IMR-90 (cell line): ENCODE measurements around the gene WNT7B. TPM values are rescaled to one million over a fixed set of nuclear protein-coding genes. Genes with fewer than 3 reads are reported as not detected.

ENCODE experiments used
- ATAC-seq: fragments of 200-7000 bp; cut with Tn5 transposase; 2 replicates; pipeline ENCODE4 v1.9.1; 2020; ENCODE audit warnings: low read depth, mild to moderate bottlenecking, moderate library complexity
- BruUV-seq: library from RNA; stranded (reverse); fragments of 400-500 nt; replicated peaks from 2 replicates; lab custom pipeline; 2021; lab: Mats Ljungman, UMichigan
- CTCF ChIA-PET: fragments of 300-600 bp; formaldehyde crosslinking; extraction: SDS; loops from one replicate; lab custom pipeline; 2021; ENCODE audit warnings: antibody characterized with exemption; lab: Yijun Ruan, JAX
- POLR2A ChIA-PET: fragments of 300-600 bp; sonication (Branson Sonifier 250); formaldehyde crosslinking; loops from one replicate; lab custom pipeline; 2022; ENCODE audit warnings: antibody characterized with exemption; ENCODE audit not compliant: unreplicated experiment; lab: Charles Lee
- DNase-seq: peaks from one replicate; pipeline ENCODE4 v3.0.0; 2013
- H2AFZ ChIP-seq: replicated peaks from 2 replicates; pipeline ENCODE3; 2013; ENCODE audit warnings: low read length, mild to moderate bottlenecking; ENCODE audit not compliant: poor library complexity
- H2AK5ac ChIP-seq: 2 replicates; pipeline ENCODE4 v1.6.1; 2013; ENCODE audit warnings: low read depth, low read length, inconsistent platforms
- H2AK9ac ChIP-seq: replicated peaks from 2 replicates; pipeline ENCODE3; 2013; ENCODE audit warnings: mild to moderate bottlenecking, low read depth, low read length, moderate library complexity; ENCODE audit not compliant: poor library complexity
- H2BK120ac ChIP-seq: 2 replicates; pipeline ENCODE4 v1.6.1; 2013; ENCODE audit warnings: low read depth, low read length, inconsistent platforms
- H2BK15ac ChIP-seq: 3 replicates; pipeline ENCODE4 v1.6.1; 2013; ENCODE audit warnings: low read depth, low read length, inconsistent platforms
- H2BK20ac ChIP-seq: 2 replicates; pipeline ENCODE4 v1.6.1; 2013; ENCODE audit warnings: low read depth, mild to moderate bottlenecking, inconsistent platforms, low read length, moderate library complexity
- H2BK5ac ChIP-seq: 2 replicates; pipeline ENCODE4 v1.6.1; 2013; ENCODE audit warnings: mild to moderate bottlenecking, low read depth, low read length, inconsistent platforms; ENCODE audit not compliant: poor library complexity, severe bottlenecking
- H3K14ac ChIP-seq: replicated peaks from 2 replicates; pipeline ENCODE4 v1.6.1; 2013; ENCODE audit warnings: low read depth, low read length, inconsistent platforms
- H3K18ac ChIP-seq: 2 replicates; pipeline ENCODE4 v1.6.1; 2013; ENCODE audit warnings: low read depth, low read length, control low read depth
- H3K23ac ChIP-seq: 2 replicates; pipeline ENCODE4 v1.6.1; 2013; ENCODE audit warnings: low read depth, low read length, inconsistent platforms
- H3K27ac ChIP-seq: 2 replicates; pipeline ENCODE4 v1.5.1; 2013; ENCODE audit warnings: mild to moderate bottlenecking, control low read depth, low read length; ENCODE audit not compliant: insufficient read depth
- H3K27me3 ChIP-seq: 2 replicates; pipeline ENCODE4 v1.6.1; 2013; ENCODE audit warnings: low read length; ENCODE audit not compliant: control insufficient read depth, insufficient read depth
- H3K36me3 ChIP-seq: 2 replicates; pipeline ENCODE4 v1.6.1; 2013; ENCODE audit warnings: low read length, mixed read lengths; ENCODE audit not compliant: control insufficient read depth, insufficient read depth
- H3K4ac ChIP-seq: 2 replicates; pipeline ENCODE4 v1.6.1; 2013; ENCODE audit warnings: low read depth, low read length, inconsistent platforms
- H3K4me1 ChIP-seq: 2 replicates; pipeline ENCODE4 v1.6.1; 2013; ENCODE audit warnings: low read length, mixed read lengths; ENCODE audit not compliant: control insufficient read depth, insufficient read depth
- H3K4me2 ChIP-seq: 2 replicates; pipeline ENCODE4 v1.6.1; 2013; ENCODE audit warnings: low read depth, mild to moderate bottlenecking, control low read depth, low read length, moderate library complexity
- H3K4me3 ChIP-seq: 2 replicates; pipeline ENCODE4 v1.5.1; 2013; ENCODE audit warnings: low read depth, mild to moderate bottlenecking, control low read depth, low read length, moderate library complexity; ENCODE audit not compliant: insufficient read depth
- H3K56ac ChIP-seq: 2 replicates; pipeline ENCODE4 v1.6.1; 2013; ENCODE audit warnings: low read length, inconsistent platforms; ENCODE audit not compliant: insufficient read depth; ENCODE audit errors: extremely low read depth
- H3K79me1 ChIP-seq, 2 experiments: 2 replicates each; pipeline ENCODE4 v1.6.1; 2013; ENCODE audit warnings: low read length in 2 of 2, inconsistent platforms in 1 of 2, low read depth in 1 of 2
- H3K9ac ChIP-seq: 2 replicates; pipeline ENCODE4 v1.6.1; 2013; ENCODE audit warnings: low read depth, low read length, control low read depth
- H3K9me1 ChIP-seq: 2 replicates; pipeline ENCODE4 v1.6.1; 2013; ENCODE audit warnings: low read length, inconsistent platforms; ENCODE audit not compliant: insufficient read depth
- H3K9me3 ChIP-seq: 2 replicates; pipeline ENCODE4 v1.6.1; 2013; ENCODE audit warnings: low read length; ENCODE audit not compliant: control insufficient read depth, insufficient read depth
- H4K20me1 ChIP-seq: 2 replicates; pipeline ENCODE4 v1.6.1; 2013; ENCODE audit warnings: low read length, inconsistent platforms; ENCODE audit not compliant: insufficient read depth
- H4K5ac ChIP-seq: 2 replicates; pipeline ENCODE4 v1.6.1; 2013; ENCODE audit warnings: mild to moderate bottlenecking, low read depth, low read length, control low read depth
- H4K8ac ChIP-seq, 2 experiments: 2 replicates each; pipeline ENCODE4 v1.6.1; 2013; ENCODE audit warnings: low read depth in 2 of 2, low read length in 2 of 2, control low read depth in 1 of 2, inconsistent platforms in 1 of 2
- H4K91ac ChIP-seq: 2 replicates; pipeline ENCODE4 v1.6.1; 2013; ENCODE audit warnings: low read depth, low read length, inconsistent platforms; ENCODE audit not compliant: insufficient read depth
- BHLHE40 ChIP-seq: fragments of 150-350 bp; IDR thresholded peaks from 2 replicates; pipeline ENCODE4 v1.6.1; 2016; ENCODE audit warnings: mild to moderate bottlenecking, low read depth, low read length
- CTCF ChIP-seq: conservative IDR thresholded peaks from 2 replicates; pipeline ENCODE4 v1.5.1; 2012; ENCODE audit warnings: mild to moderate bottlenecking, low read depth, low read length, improper control_type of control experiment
- ELK1 ChIP-seq: fragments of 150-350 bp; IDR thresholded peaks from 2 replicates; pipeline ENCODE4 v1.6.1; 2016; ENCODE audit warnings: low read depth, mild to moderate bottlenecking, low read length, moderate library complexity, borderline replicate concordance
- FOS ChIP-seq: fragments of 150-350 bp; IDR thresholded peaks from 2 replicates; pipeline ENCODE4 v1.6.1; 2016; ENCODE audit warnings: low read depth, low read length
- MAZ ChIP-seq: IDR thresholded peaks from 2 replicates; pipeline ENCODE4 v1.6.1; 2012; ENCODE audit warnings: low read depth, mild to moderate bottlenecking, low read length, improper control_type of control experiment, moderate library complexity, borderline replicate concordance
- POLR2A ChIP-seq: IDR thresholded peaks from 2 replicates; pipeline ENCODE4 v1.6.1; 2012; ENCODE audit warnings: mild to moderate bottlenecking, low read depth, low read length
- RFX5 ChIP-seq: IDR thresholded peaks from 2 replicates; pipeline ENCODE4 v1.8.0; 2012; ENCODE audit warnings: low read depth, mild to moderate bottlenecking, low read length, moderate library complexity
- SMC3 ChIP-seq: fragments of 150-350 bp; IDR thresholded peaks from 2 replicates; pipeline ENCODE4 v1.6.1; 2016; ENCODE audit warnings: low read depth, mild to moderate bottlenecking, antibody characterized with exemption, low read length, moderate library complexity
- USF2 ChIP-seq: fragments of 150-350 bp; IDR thresholded peaks from 2 replicates; pipeline ENCODE4 v1.6.1; 2017; ENCODE audit warnings: mild to moderate bottlenecking, antibody characterized with exemption, low read length, low read depth
- WGBS, 2 experiments: methylation state at CpG; one replicate each; pipeline versions ENCODE4 v1.1.5 to v1.1.7; 2013; ENCODE audit warnings: missing lambda C conversion rate in 2 of 2; ENCODE audit not compliant: insufficient read length in 1 of 2; ENCODE audit errors: extremely low coverage in 2 of 2; 5-methylcytosine and 5-hydroxymethylcytosine counted together
- dilution Hi-C: fragments of 300-500 bp; cut with HindIII; formaldehyde crosslinking; loops from one replicate; pipeline ENCODE4 v1.14.3; 2018; ENCODE audit warnings: low sequenced_read_pairs; ENCODE audit not compliant: unreplicated experiment
- in situ Hi-C: fragments of 300-500 bp; cut with MboI; formaldehyde crosslinking; loops from 3 replicates; pipeline ENCODE4 v1.14.3; 2019; ENCODE audit warnings: low sequenced_read_pairs, inconsistent platforms, mixed read lengths
- intact Hi-C: fragments of 100-400 bp; cut with micrococcal nuclease; formaldehyde crosslinking; loops from 2 replicates; pipeline ENCODE4 v1.10.0; 2022
- polyA plus RNA-seq, 3 experiments: library from polyadenylated mRNA; depleted of rRNA; stranded (reverse); fragments of >200 nt; gene quantifications; 2 replicates each; pipeline ENCODE4 v1.2.3, GENCODE V29; 2012; ENCODE audit warnings: low replicate concordance in 1 of 3
- total RNA-seq: library from RNA; depleted of rRNA; stranded (reverse); fragments of >200 nt; gene quantifications from 2 replicates; pipeline ENCODE4 v1.2.3, GENCODE V29; 2012

The WNT7B gene
- total and polyA plus RNA-seq, 2 of the 4 experiments (the other 2 are of a cell fraction) = under 0.01 to 0.15 TPM

- no peak overlapping the region for H2BK20ac ChIP-seq
- H3K4me2 ChIP-seq = no peak overlapping the region
- H3K79me1 ChIP-seq = no peaks in the 10 kb centered on the region
- no peak overlapping the region for H4K91ac ChIP-seq
- H3K23ac ChIP-seq = no peak overlapping the region
- no peak overlapping the region for H2AFZ ChIP-seq
- DNase-seq (no peak), ATAC-seq (no peak)
- H4K20me1 ChIP-seq = no peaks in the 10 kb centered on the region; the same call in none of the 2 replicates
- H2BK120ac ChIP-seq = no peak overlapping the region
- CTCF ChIA-PET = no interaction called here
- H3K9me1 ChIP-seq = no peaks in the 10 kb centered on the region; the same call in 1 of the 2 replicates
- H3K9ac ChIP-seq = no peak overlapping the region
- dilution Hi-C loops (no loop called here), intact Hi-C loops (no loop called here), in situ Hi-C loops (no loop called here)
- POLR2A ChIA-PET = no interaction called here
- H2AK9ac ChIP-seq = no peak overlapping the region
- H3K27ac ChIP-seq = no peak overlapping the region
- H3K4ac ChIP-seq = no peak overlapping the region
- H3K9me3 ChIP-seq = no peaks in the 10 kb centered on the region
- no TSS peak for BruUV-seq
- no peak overlapping the region for H2BK15ac ChIP-seq
- H3K36me3 ChIP-seq = no peaks in the 10 kb centered on the region
- H4K8ac ChIP-seq = no peak overlapping the region
- peaks cover 21% of the 10 kb centered on the region for H3K27me3 ChIP-seq
- no peak overlapping the region for H3K4me3 ChIP-seq
- WGBS, 2 experiments = 47% methylated on average over 2 of the region's 22 CpGs; no CpG with 5 or more reads in 1 of the 2 experiments
- no peak overlapping the region for H3K18ac ChIP-seq
- no peak overlapping the region for H2AK5ac ChIP-seq
- no peak for TF ChIP-seq POLR2A
- TF ChIP-seq MAZ = no peak
- TF ChIP-seq BHLHE40 = no peak
- no peak for TF ChIP-seq CTCF
- no peak for TF ChIP-seq USF2
- no peak for TF ChIP-seq FOS
- no peak for TF ChIP-seq RFX5
- no peak for TF ChIP-seq ELK1
- TF ChIP-seq SMC3 = no peak
- no peak overlapping the region for H4K5ac ChIP-seq
- no peaks in the 10 kb centered on the region for H3K4me1 ChIP-seq
- H3K56ac ChIP-seq = no peak overlapping the region
- no peak overlapping the region for H3K14ac ChIP-seq
- H2BK5ac ChIP-seq = no peak overlapping the region
Observed at GRCh38 chr22:45949258-45949870, 27.6 kb downstream of the WNT7B start.
